Large intestine (tissue), 3 donors: ENCODE data around the gene TRAF2. TPM values are rescaled to one million over a fixed set of nuclear protein-coding genes. Genes with fewer than 3 reads are reported as not detected.

Experiments
- DNase-seq, 2 donors: peaks; one replicate each; pipeline versions ENCODE4 v3.0.0 to v3.0.0-alpha.2; 2013
- H3K27ac ChIP-seq: one replicate; pipeline ENCODE4 v1.5.1; 2013; ENCODE audit warnings: low read length
- H3K27me3 ChIP-seq: 2 replicates; pipeline ENCODE4 v1.6.1; 2013; ENCODE audit warnings: low read length; ENCODE audit not compliant: control insufficient read depth, insufficient read depth
- H3K36me3 ChIP-seq: 2 replicates; pipeline ENCODE4 v1.6.1; 2013; ENCODE audit warnings: low read length; ENCODE audit not compliant: control insufficient read depth, insufficient read depth
- H3K4me1 ChIP-seq: one replicate; pipeline ENCODE4 v1.6.1; 2013; ENCODE audit warnings: low read length; ENCODE audit not compliant: control insufficient read depth, insufficient read depth
- H3K4me3 ChIP-seq: one replicate; pipeline ENCODE4 v1.5.1; 2013; ENCODE audit warnings: low read length
- H3K9me3 ChIP-seq: one replicate; pipeline ENCODE4 v1.6.1; 2013; ENCODE audit warnings: mild to moderate bottlenecking, low read depth, low read length, moderate library complexity; ENCODE audit not compliant: control insufficient read depth
- WGBS: methylation state at CpG from one replicate; pipeline ENCODE4 v1.1.5; 2013; ENCODE audit warnings: low lambda C conversion rate; ENCODE audit not compliant: insufficient coverage; 5-methylcytosine and 5-hydroxymethylcytosine counted together
- polyA plus RNA-seq: library from polyadenylated mRNA; unstranded; fragments of 120-200 nt; gene quantifications from one replicate; pipeline ENCODE4 v1.2.1, GENCODE V29; 2013

The TRAF2 gene
- polyA plus RNA-seq, 1 donor, result 18.5 TPM

- WGBS, result no CpG with 5 or more reads among the region's 44 CpGs
- DNase-seq, result no peak
- Histone ChIP-seq H3K36me3 (peaks cover 6% of the 10 kb centered on the region), H3K9me3 (peaks cover 5% of the 10 kb centered on the region), H3K4me3 (no peak overlapping the region), H3K27ac (no peak overlapping the region), H3K27me3 (no peaks in the 10 kb centered on the region), H3K4me1 (peaks cover 29% of the 10 kb centered on the region)
These were observed 66.8 kb downstream of the TRAF2 start for GRCh38 chr9:136952876-136953770.

- Histone ChIP-seq H3K27ac (no peak overlapping the region), H3K4me3 (no peak overlapping the region), H3K4me1 (peaks cover 26% of the 10 kb centered on the region), H3K36me3 (peaks cover 6% of the 10 kb centered on the region), H3K9me3 (peaks cover 5% of the 10 kb centered on the region), H3K27me3 (no peaks in the 10 kb centered on the region)
- no peak for DNase-seq
- WGBS, result no CpG with 5 or more reads among the region's 19 CpGs
These were observed 67.5 kb downstream of the TRAF2 start for GRCh38 chr9:136953771-136954269.

GRCh38 chr9:136954270-136955083 lies 68.2 kb downstream of the TRAF2 start:
- Histone ChIP-seq H3K9me3 (peaks cover 5% of the 10 kb centered on the region), H3K4me1 (peaks cover 22% of the 10 kb centered on the region), H3K4me3 (no peak overlapping the region), H3K27ac (no peak overlapping the region), H3K27me3 (no peaks in the 10 kb centered on the region), H3K36me3 (peaks cover 6% of the 10 kb centered on the region)
- no CpG with 5 or more reads among the region's 25 CpGs for WGBS
- no peak for DNase-seq

- DNase-seq, result no peak
- no CpG with 5 or more reads among the region's 14 CpGs for WGBS
- no peak overlapping the region for H3K27ac ChIP-seq
- peaks cover 6% of the 10 kb centered on the region for H3K36me3 ChIP-seq
- H3K27me3 ChIP-seq, result no peaks in the 10 kb centered on the region
- H3K4me3 ChIP-seq, result no peak overlapping the region
- peaks cover 21% of the 10 kb centered on the region for H3K4me1 ChIP-seq
- H3K9me3 ChIP-seq, result peaks cover 5% of the 10 kb centered on the region
These were observed 69.1 kb downstream of the TRAF2 start for GRCh38 chr9:136955202-136955942.

GRCh38 chr9:136955943-136956335 lies 69.6 kb downstream of the TRAF2 start:
- peaks cover 16% of the 10 kb centered on the region for H3K4me1 ChIP-seq
- no peak overlapping the region for H3K4me3 ChIP-seq
- H3K27me3 ChIP-seq, result no peaks in the 10 kb centered on the region
- peaks cover 5% of the 10 kb centered on the region for H3K9me3 ChIP-seq
- no CpG with 5 or more reads among the region's 9 CpGs for WGBS
- peaks cover 6% of the 10 kb centered on the region for H3K36me3 ChIP-seq
- no peak overlapping the region for H3K27ac ChIP-seq
- no peak for DNase-seq

- Histone ChIP-seq H3K36me3 (peaks cover 6% of the 10 kb centered on the region), H3K4me1 (peaks cover 9% of the 10 kb centered on the region), H3K4me3 (no peak overlapping the region), H3K27ac (no peak overlapping the region), H3K27me3 (no peaks in the 10 kb centered on the region), H3K9me3 (peaks cover 5% of the 10 kb centered on the region)
- DNase-seq, result no peak
- WGBS, result 95% methylated on average over 3 of the region's 4 CpGs
These were observed 70.3 kb downstream of the TRAF2 start for GRCh38 chr9:136956604-136957003.

- no peak for DNase-seq
- H3K9me3 ChIP-seq, result peaks cover 5% of the 10 kb centered on the region
- H3K27me3 ChIP-seq, result no peaks in the 10 kb centered on the region
- no peak overlapping the region for H3K27ac ChIP-seq
- H3K36me3 ChIP-seq, result peaks cover 6% of the 10 kb centered on the region
- peaks cover under 1% of the 10 kb centered on the region for H3K4me1 ChIP-seq
- no peak overlapping the region for H3K4me3 ChIP-seq
- WGBS, result no CpG with 5 or more reads among the region's 1 CpG
These were observed 71.1 kb downstream of the TRAF2 start for GRCh38 chr9:136957461-136957860.

- Histone ChIP-seq H3K4me1 (no peaks in the 10 kb centered on the region), H3K9me3 (peaks cover 5% of the 10 kb centered on the region), H3K27ac (no peak overlapping the region), H3K27me3 (peaks cover 4% of the 10 kb centered on the region), H3K36me3 (peaks cover 6% of the 10 kb centered on the region), H3K4me3 (no peak overlapping the region)
- WGBS, result no CpG with 5 or more reads among the region's 6 CpGs
- no peak for DNase-seq
These were observed 71.6 kb downstream of the TRAF2 start for GRCh38 chr9:136957901-136958300.

GRCh38 chr9:136958473-136958872 lies 72.2 kb downstream of the TRAF2 start:
- no peak overlapping the region for H3K4me3 ChIP-seq
- H3K27me3 ChIP-seq, result peaks cover 5% of the 10 kb centered on the region
- no peaks in the 10 kb centered on the region for H3K4me1 ChIP-seq
- peaks cover 4% of the 10 kb centered on the region for H3K36me3 ChIP-seq
- H3K9me3 ChIP-seq, result peaks cover 5% of the 10 kb centered on the region
- no peak overlapping the region for H3K27ac ChIP-seq
- no CpG with 5 or more reads among the region's 7 CpGs for WGBS
- DNase-seq, result no peak
